Measurements from ENCODE around the gene UCK1.

The UCK1 gene

GRCh38 chr9:131477367-131477766 is 53.7 kb downstream of the UCK1 start:
- DNase-seq (ENCODE audit: low read depth in 3 of 3) = no peak

DNA sequence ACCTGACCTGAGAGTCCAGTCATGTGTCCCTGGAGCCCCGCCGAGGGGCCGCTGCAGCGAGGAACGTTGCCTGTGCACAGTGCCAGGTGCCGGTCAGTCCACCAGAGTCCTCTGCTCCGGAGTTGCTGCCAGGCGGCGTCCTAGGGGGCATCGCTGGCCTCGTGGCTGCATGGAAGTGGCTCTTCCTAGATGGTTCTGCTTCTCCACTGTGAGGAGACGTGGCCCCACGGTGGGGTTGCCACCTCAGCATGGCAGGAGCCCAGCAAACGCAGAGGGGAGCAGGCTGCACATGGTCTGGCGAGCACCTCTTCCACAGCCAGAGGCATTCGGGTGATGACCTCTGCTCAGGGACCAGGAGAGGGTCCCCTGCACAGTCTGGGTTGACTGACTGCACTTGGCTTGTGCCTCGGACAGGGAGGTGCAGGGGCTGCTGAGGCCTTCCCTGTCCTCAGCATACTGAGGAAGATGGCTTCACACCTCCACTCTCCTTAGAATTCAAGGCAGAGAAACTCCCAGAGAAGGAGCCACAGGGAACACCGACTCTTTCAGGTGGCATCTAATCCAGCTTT is 54.2 kb downstream of the UCK1 start:
- no peak for DNase-seq (ENCODE audit: low read depth in 3 of 3)

DNA sequence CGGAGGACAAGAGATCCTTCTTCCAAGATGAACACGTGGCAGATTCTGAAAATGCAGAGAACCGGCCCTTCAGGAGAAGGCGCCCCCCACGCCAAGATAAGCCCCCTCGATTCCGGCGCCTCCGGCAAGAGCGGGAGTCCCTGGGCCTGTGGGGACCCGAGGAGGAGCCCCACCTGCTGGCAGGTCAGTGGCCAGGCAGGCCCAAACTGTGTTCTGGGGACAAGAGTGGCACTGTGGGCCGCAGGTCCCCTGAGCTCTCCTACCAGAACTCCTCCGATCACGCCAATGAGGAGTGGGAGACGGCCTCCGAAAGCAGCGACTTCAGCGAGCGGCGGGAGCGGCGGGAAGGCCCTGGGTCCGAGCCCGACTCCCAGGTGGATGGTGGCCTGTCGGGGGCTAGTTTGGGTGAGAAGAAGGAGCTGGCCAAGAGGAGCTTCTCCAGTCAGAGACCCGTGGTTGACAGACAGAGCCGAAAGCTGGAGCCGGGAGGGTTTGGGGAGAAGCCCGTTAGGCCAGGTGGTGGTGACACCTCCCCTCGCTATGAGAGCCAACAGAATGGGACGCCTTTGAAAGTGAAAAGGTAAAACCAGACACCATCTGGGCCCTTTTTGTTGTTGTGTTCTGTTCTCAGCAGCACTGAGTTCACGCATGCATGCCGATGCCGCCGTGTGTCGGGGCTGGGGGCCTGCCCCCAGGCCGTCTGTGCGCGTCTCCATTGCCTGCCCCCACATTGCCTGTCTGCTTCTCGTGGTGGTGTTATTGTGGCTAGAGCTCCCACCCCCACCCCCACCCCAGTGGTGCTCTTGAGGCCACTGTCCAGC is 54.9 kb downstream of the UCK1 start:
- DNase-seq (ENCODE audit: low read depth in 3 of 3) = no peak

DNA sequence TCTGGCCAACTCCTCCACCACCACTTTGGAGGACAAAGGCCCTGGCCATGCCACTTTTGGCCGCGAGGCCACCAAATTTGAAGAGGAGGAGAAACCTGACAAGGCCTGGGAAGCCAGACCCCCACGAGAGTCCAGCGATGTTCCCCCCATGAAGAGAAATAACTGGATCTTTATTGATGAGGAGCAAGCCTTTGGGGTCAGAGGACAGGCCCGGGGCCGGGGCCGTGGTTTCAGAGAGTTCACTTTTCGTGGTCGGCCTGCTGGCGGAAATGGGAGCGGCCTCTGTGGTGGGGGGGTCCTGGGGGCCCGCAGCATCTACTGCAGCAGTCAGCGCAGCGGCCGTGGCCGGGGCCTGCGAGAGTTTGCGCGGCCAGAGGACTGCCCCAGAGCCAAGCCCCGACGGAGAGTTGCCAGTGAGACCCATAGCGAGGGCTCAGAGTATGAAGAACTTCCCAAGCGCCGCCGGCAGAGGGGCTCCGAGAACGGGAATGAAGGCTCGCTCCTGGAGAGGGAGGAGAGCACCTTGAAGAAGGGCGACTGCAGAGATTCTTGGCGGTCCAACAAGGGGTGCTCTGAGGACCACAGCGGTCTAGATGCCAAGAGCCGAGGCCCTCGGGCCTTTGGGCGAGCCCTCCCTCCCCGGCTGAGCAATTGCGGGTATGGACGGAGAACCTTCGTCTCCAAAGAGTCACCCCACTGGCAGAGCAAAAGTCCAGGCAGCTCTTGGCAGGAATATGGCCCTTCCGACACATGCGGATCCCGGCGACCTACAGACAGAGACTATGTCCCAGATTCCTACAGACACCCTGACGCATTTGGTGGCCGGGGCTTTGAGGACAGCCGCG is 55.7 kb downstream of the UCK1 start:
- no peak for DNase-seq (ENCODE audit: low read depth in 3 of 3)

GRCh38 chr9:131474711-131475110 is 56.4 kb downstream of the UCK1 start:
- DNase-seq (ENCODE audit: low read depth in 3 of 3) = no peak

DNA sequence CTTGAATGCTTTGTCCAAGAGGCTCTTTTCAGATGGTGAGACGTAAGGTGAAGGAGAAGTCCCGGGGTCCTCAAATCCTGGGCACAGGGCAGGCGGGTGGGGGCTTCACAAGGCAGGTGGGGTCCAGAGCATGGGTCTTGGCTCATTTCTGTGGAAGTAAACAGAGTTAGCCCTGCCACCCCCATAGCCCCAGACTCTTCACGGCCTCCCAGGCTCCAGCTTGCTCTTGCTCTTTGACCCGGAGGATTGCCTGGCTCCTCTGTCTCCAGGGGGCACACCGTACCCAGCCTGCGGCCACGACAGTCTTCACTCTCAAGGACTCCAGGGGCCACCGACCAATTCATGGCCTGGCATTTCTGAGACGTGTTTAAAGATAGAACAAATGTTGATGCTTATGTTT is 57.2 kb downstream of the UCK1 start:
- DNase-seq (ENCODE audit: low read depth in 3 of 3) = no peak

Measured in stimulated activated CD4-positive, alpha-beta T cell treated with anti-CD3 and anti-CD28 coated beads, TNF-alpha, amount 100 ng/mL, for 4 hours (primary cell).